ENCODE results near the gene PRKCH.
A peak's percentile ranks its signal among the peaks of the same experiment; 100 is the strongest.

GRCh38 chr14:61388173-61388975 is 67.0 kb downstream of the PRKCH start:
- TF ChIP-seq POLR2A (IDR thresholded peaks at IDR 0.05; ENCODE audit: low read depth, low read length) = 0 out of 2 replicates have a peak, but pooled peaks have one; percentile 8
- peak; percentile 40; the same call in 1 of the 2 replicates for TF ChIP-seq POLR2AphosphoS5 (IDR thresholded peaks at IDR 0.05; ENCODE audit: low read depth, low read length)
- TF ChIP-seq TAF1 (IDR thresholded peaks at IDR 0.05; ENCODE audit: low read depth, low read length) = no peak
